H1 (cell line): Measurements from ENCODE around the gene CCT4. TPM values are rescaled to one million over a fixed set of nuclear protein-coding genes. Genes with fewer than 3 reads are reported as not detected.

Experiments used
- polyA plus RNA-seq, 7 experiments: library from polyadenylated mRNA; depleted of rRNA in 3 of 7; stranded (reverse) in 5 of 7; unstranded in 2 of 7; fragments of >200 nt in 5 of 7; fragments of 200-250 nt in 2 of 7; gene quantifications; 1 replicate in 5 of 7; 2 replicates in 1 of 7; 4 replicates in 1 of 7; pipeline versions ENCODE4 v1.2.1 to v1.2.3, GENCODE V29; 2011 to 2013; ENCODE audit warnings: missing spikeins in 2 of 7, mixed read lengths in 2 of 7
- small RNA-seq: library from polyadenylated mRNA; stranded (forward); fragments of <200 nt; extraction: miRNeasy Mini kit (QIAGEN cat#:217004); gene quantifications from one replicate; pipeline ENCODE3, GENCODE V24; 2013; ENCODE audit not compliant: insufficient read depth
- total RNA-seq: library from RNA; stranded (reverse); fragmentation: NEBNext Ultra II Directional; extraction: Animal tissue kit (Norgen Biotek cat#: 25700); gene quantifications from 2 replicates; pipeline ENCODE4 v1.2.1, GENCODE V29; 2021

CCT4 gene
- total and polyA plus RNA-seq, 2 of the 8 experiments (the other 6 are each of a cell fraction or from before 2014, with no cell fraction given): 129 to 359 TPM

Small RNA genes within 50 kb of the gene (small RNA-seq; reads per million reads assigned to genes)
- not detected for gene RF00019

Other genes with a start within 250 kb of the CCT4 start
- gene FAM161A, start 34.6 kb downstream of the CCT4 start, total RNA-seq: 9.7 and 10.2 TPM in 2 replicates
- gene FAM161A, start 34.6 kb downstream of the CCT4 start, polyA plus RNA-seq (2011; rRNA removed): 1.5 and 1.6 TPM in 2 replicates
- gene COMMD1, start 17.0 kb upstream of the CCT4 start, total RNA-seq: 23.5 and 27.8 TPM in 2 replicates
- 28.3 and 32.0 TPM in 2 replicates for gene COMMD1, start 17.0 kb upstream of the CCT4 start, polyA plus RNA-seq (2011; rRNA removed)